NCI-H1436 (cell line): ENCODE measurements around the gene ARPC1A.
"Not testable (repeated sequence)": the region's sequence is repeated elsewhere in the genome, so short reads cannot be mapped to it uniquely, and the experiment has no call there.

ENCODE experiments used
- DNase-seq: peaks from one replicate; lab custom pipeline; 2025; lab: John Stamatoyannopoulos, UW

Gene ARPC1A

GRCh38 chr7:99410635-99411034 is 84.9 kb downstream of the ARPC1A start:
- DNase-seq = no peak

GRCh38 chr7:99415513-99416127 is 89.9 kb downstream of the ARPC1A start:
- DNase-seq = not testable (repeated sequence)
